Fibroblast of villous mesenchyme (primary cell): Measurements from ENCODE around the gene DLEC1. TPM values are rescaled to one million over a fixed set of nuclear protein-coding genes. Genes with fewer than 3 reads are reported as not detected.

Experiments
- DNase-seq: peaks from one replicate; pipeline ENCODE4 v3.0.0-alpha.2; 2010; ENCODE audit warnings: low read depth
- H3K4me3 ChIP-seq: 2 replicates; pipeline ENCODE4 v1.5.1; 2011; ENCODE audit warnings: low read depth, mild to moderate bottlenecking, low read length
- CTCF ChIP-seq: IDR thresholded peaks from 2 replicates; pipeline ENCODE4 v1.5.1; 2012; ENCODE audit warnings: low read depth, mild to moderate bottlenecking, low read length; ENCODE audit not compliant: insufficient read depth
- total RNA-seq: library from RNA; depleted of rRNA; stranded (reverse); fragments of >200 nt; gene quantifications from 2 replicates; pipeline ENCODE4 v1.2.3, GENCODE V29; 2012

Gene DLEC1
- total RNA-seq, 1 donor, result under 0.01 TPM

DNA sequence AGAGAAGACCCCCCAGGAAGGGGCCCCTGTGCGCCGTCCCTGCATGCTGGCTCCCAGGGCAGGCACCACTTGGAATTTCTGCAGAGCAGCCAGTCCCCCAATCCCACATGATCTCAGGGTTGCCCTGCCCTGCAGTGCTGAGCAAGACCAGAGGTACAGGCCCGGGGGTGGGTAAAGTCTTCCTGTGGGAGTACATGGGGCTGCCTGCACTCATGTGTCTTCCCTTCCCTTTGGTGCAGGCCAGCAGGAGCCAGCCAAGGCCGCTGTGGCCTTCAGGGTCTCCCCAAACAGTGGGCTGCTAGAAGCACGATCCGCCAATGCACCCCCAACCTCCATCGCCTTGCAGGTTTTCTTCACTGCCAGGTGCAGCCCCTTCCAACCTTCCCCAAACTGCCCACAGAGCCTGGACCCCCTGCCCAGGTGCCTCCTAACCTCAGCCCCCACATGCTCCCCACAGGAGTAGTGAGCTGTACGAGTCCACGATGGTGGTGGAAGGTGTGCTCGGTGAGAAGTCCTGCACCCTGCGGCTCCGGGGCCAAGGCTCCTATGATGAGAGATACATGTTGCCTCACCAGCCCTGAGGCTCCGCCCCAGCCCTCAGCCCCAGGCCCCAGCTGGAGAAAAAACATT lies 82.9 kb downstream of the DLEC1 start:
- DNase-seq, result no peak
- no peak overlapping the region for H3K4me3 ChIP-seq
- TF ChIP-seq CTCF, result no peak

DNA sequence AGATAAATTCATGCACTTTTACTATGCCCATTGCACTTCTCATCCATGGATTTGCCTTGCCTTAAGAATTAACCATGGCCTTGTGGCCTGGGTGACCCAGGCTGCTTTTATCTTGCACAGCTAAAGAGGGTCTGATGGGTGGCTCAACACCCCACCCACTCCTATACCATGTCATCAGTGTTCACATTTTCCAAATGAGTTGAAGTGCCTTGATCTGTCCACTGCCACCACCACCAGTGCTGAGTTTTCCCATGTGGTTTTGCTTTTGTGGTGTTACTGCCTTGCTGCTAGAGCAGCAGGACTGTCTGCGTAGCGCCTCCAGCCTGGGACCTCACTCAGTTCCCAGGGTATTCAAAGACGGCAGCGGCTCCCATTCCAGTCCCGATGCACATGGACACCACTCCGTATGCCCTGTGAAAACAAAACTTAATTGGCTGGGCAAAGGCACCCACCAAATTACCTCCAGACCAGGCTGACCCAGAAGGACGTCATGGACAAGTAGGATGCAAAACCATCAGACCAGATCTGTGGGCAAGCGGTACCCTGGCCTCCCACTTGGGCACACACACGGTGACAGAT lies 83.8 kb downstream of the DLEC1 start:
- H3K4me3 ChIP-seq, result no peak overlapping the region
- no peak for DNase-seq
- TF ChIP-seq CTCF, result no peak

DNA sequence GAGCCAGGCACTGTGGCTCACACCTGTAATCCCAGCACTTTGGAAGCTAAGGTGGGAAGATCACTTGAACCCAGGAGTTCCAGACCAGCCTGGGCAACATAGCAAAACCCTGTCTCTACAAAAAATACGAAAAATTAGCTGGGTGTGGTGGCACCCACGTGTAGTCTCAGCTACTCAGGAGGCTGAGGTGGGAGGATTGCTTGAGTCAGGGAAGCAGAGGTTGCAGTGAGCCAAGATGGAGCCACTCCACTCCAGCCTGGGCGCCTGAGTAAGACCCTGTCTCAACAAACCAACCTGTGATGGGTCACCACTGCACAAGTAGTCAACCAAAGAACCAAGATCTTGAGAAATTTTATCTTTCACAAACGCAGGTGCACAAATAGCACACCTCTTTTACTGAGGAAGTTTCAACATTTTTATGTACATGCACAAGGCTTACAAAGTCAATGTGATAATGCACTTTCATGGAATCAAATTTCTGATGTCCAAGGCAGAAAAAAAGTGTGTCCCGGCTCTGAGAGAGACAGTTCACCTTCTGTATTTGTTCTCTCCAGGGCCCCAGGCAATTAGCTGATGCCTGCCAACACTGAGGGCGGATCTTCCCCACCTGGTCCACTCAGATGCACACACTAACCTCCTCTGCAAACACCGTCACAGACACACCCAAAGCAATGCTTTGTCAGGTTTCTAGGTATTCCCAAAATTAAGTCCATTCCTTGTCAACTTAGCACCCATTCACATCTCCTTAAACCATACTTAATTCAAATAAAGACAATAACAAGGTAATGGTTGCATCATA lies 85.5 kb downstream of the DLEC1 start:
- DNase-seq, result no peak
- TF ChIP-seq CTCF, result no peak
- no peak overlapping the region for H3K4me3 ChIP-seq

GRCh38 chr3:38125305-38126120 lies 86.5 kb downstream of the DLEC1 start:
- no peak for DNase-seq
- TF ChIP-seq CTCF, result no peak
- H3K4me3 ChIP-seq, result no peak overlapping the region

DNA sequence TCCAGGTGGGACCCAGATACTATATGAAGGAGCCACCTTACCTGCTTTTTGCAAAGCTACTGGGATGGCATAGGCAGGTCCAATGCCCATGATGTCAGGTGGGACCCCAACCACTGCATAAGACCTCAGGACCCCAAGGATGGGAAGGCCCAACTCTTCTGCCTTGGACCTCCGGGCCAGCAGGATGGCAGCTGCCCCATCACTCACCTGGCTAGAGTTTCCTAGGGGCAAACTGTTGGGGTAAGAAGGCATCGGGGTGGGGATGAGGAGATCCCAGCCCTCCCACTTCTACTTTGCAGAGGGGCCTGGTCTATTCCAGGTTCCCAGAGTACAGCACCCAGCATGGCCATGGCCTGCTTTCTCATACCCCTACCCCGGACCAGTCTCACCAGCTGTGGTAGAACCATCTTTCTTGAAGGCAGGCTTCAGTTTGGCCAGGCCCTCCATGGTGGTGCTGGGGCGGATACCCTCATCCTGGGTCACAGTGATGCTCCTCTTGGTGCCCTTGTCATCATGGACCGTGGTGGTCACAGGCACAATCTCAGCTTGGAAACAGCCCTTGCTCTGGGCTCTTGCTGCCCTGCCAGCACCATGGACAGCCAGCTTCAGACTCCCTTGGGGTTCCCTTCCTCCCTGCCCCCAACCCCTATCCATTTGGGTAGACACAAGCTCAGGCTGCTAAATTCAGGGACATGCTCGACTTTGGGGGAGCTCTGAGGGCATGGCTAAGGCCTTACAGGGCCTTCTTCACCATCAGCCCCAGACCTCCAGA lies 87.3 kb downstream of the DLEC1 start:
- no peak overlapping the region for H3K4me3 ChIP-seq
- TF ChIP-seq CTCF, result no peak
- DNase-seq, result no peak
